SU-DHL-6 (cell line): ENCODE data around the gene TSHZ3.

Experiments
- CTCF ChIP-seq: fragments of 200-600 bp; sonication (generic); IDR thresholded peaks from one replicate; pipeline ENCODE4 v1.5.1; 2017; ENCODE audit warnings: antibody characterized with exemption, mild to moderate bottlenecking, low read length, moderate library complexity; ENCODE audit not compliant: insufficient read depth, poor library complexity, severe bottlenecking
- EZH2phosphoT487 ChIP-seq: fragments of 200-600 bp; sonication (generic), shearing (Covaris generic); conservative IDR thresholded peaks from 2 replicates; pipeline ENCODE4 v1.6.1; 2018; ENCODE audit warnings: mild to moderate bottlenecking, antibody characterized with exemption, low read length, moderate library complexity, mixed read lengths

DNA sequence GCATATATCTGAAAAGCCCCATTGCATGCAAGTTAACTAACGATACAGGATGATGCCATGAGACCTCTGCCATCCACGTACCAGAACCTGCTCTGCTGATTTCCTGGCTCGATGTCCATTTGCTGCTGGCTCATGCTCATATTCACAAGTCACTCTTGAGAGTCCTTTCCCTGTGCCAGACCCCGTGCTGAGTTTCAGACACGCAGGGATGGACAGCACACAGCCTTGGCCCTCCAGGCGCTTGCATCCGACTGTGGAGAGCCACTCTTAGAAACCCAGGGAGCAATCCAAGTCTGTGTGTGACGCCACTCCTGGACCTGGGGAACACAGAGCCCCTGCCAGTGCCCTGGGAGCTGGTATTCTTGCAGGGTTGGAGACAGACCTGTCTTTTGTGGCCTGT lies 37.6 kb upstream of the TSHZ3 start:
- TF ChIP-seq CTCF (no peak), EZH2phosphoT487 (no peak)
